Breast epithelium (tissue), 4 donors: Measurements from ENCODE around the gene TMEM26. TPM values are rescaled to one million over a fixed set of nuclear protein-coding genes. Genes with fewer than 3 reads are reported as not detected.

Experiments used
- DNase-seq, 2 donors: peaks; one replicate each; pipeline ENCODE4 v3.0.0-alpha.2; 2019; ENCODE audit warnings: low spot score in 2 of 2
- H3K27ac ChIP-seq, 2 donors: fragments of 200-600 bp; sonication (generic) in 1 of 2; one replicate each; pipeline ENCODE4 v1.5.1; 2016 to 2019; ENCODE audit warnings: mild to moderate bottlenecking in 1 of 2
- H3K27me3 ChIP-seq, 2 donors: fragments of 200-600 bp; sonication (generic) in 1 of 2; one replicate each; pipeline versions ENCODE4 v1.5.1 to v1.6.0; 2017 to 2019; ENCODE audit warnings: control low read depth in 1 of 2, mild to moderate bottlenecking in 1 of 2
- H3K36me3 ChIP-seq: fragments of 200-600 bp; one replicate; pipeline ENCODE4 v1.5.1; 2019
- H3K4me1 ChIP-seq, 2 donors: fragments of 200-600 bp; sonication (generic); one replicate each; pipeline ENCODE4 v1.5.1; 2016 to 2019; ENCODE audit warnings: control low read depth in 1 of 2
- H3K4me3 ChIP-seq, 3 donors: fragments of 200-600 bp; sonication (generic); 1 replicate in 2 of 3; 2 replicates in 1 of 3; pipeline ENCODE4 v1.5.1; 2016 to 2019; ENCODE audit warnings: mild to moderate bottlenecking in 3 of 3, moderate library complexity in 2 of 3
- H3K9me3 ChIP-seq, 2 donors: fragments of 200-600 bp; sonication (generic) in 1 of 2; one replicate each; pipeline ENCODE4 v1.5.1; 2016 to 2019; ENCODE audit warnings: control low read depth in 1 of 2
- POLR2A ChIP-seq: fragments of 450-650 bp; IDR thresholded peaks from one replicate; pipeline ENCODE4 v1.6.1; 2016; ENCODE audit warnings: antibody characterized with exemption, mild to moderate bottlenecking, moderate library complexity
- POLR2AphosphoS5 ChIP-seq, 3 donors: sonication (generic); formaldehyde crosslinking; IDR thresholded peaks; one replicate each; pipeline ENCODE4 v1.6.1; 2017; ENCODE audit warnings: antibody characterized with exemption in 3 of 3
- intact Hi-C: fragments of 100-400 bp; cut with DNase I; formaldehyde crosslinking; loops from one replicate; pipeline ENCODE4 v1.15.1; 2023; ENCODE audit warnings: low total_unique reads
- total RNA-seq, 3 donors: library from RNA; depleted of rRNA; stranded (reverse); fragments of >200 nt; gene quantifications; one replicate each; pipeline ENCODE4 v1.1.0, GENCODE V29; 2016
- TF ChIP-seq, protein P1 (sequence below), 3 donors: fragments of 450-650 bp; IDR thresholded peaks; one replicate each; pipeline ENCODE4 v1.5.1; 2016 to 2017; ENCODE audit warnings: antibody characterized with exemption in 3 of 3, mild to moderate bottlenecking in 3 of 3, moderate library complexity in 3 of 3

The TMEM26 gene
- total RNA-seq, 3 donors from 2014 or later = 17.4 to 19.0 TPM; not detected in 1

DNA sequence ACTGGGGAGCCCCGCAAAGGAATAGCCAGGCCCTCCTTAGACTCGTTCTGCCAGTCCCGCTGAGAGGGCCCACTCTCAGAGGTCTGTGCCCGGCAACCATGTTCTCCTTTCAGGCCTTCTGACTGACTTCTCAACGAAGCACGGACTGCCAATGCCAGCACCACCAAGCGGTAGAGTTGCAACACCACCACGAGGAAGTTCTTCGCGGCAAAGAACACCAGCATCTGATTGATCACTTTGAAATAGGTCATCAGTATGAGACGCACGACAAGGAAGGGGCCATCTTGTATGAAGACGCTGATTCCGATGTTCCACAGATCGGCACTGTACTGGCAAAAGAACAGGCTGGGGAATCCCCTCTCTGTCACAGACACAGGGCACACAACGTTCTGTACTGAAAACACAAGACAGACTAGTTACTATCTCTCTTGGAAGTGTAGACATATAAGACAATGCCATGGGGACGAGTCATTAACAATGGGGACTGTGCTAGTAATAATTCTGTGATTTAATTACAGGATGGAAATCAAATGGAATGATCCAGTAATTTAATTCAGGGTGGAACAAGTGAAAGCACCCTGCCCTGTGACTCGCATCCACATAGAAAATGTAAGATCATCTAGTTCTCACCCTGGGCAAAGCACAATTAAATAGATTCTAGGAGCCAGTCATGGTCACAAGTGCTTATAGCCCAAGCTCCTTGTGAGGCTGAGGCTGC lies 42.7 kb downstream of the TMEM26 start:
- peak in 1 of 2 donors; percentile 54 for DNase-seq
- Histone ChIP-seq H3K27ac (peak overlapping the region in 1 of 2 donors; percentile 81), H3K4me1 (no peaks in the 10 kb centered on the region), H3K27me3 (no peaks in the 10 kb centered on the region), H3K4me3 (no peak overlapping the region), H3K9me3 (no peaks in the 10 kb centered on the region), H3K36me3 (no peaks in the 10 kb centered on the region)
- intact Hi-C loops = no loop called here
- TF ChIP-seq POLR2AphosphoS5 (IDR thresholded peaks at IDR 0.05) = no peak
- TF ChIP-seq, protein P1, sequence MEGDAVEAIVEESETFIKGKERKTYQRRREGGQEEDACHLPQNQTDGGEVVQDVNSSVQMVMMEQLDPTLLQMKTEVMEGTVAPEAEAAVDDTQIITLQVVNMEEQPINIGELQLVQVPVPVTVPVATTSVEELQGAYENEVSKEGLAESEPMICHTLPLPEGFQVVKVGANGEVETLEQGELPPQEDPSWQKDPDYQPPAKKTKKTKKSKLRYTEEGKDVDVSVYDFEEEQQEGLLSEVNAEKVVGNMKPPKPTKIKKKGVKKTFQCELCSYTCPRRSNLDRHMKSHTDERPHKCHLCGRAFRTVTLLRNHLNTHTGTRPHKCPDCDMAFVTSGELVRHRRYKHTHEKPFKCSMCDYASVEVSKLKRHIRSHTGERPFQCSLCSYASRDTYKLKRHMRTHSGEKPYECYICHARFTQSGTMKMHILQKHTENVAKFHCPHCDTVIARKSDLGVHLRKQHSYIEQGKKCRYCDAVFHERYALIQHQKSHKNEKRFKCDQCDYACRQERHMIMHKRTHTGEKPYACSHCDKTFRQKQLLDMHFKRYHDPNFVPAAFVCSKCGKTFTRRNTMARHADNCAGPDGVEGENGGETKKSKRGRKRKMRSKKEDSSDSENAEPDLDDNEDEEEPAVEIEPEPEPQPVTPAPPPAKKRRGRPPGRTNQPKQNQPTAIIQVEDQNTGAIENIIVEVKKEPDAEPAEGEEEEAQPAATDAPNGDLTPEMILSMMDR (IDR thresholded peaks at IDR 0.05) = no peak
- no peak for TF ChIP-seq POLR2A

DNA sequence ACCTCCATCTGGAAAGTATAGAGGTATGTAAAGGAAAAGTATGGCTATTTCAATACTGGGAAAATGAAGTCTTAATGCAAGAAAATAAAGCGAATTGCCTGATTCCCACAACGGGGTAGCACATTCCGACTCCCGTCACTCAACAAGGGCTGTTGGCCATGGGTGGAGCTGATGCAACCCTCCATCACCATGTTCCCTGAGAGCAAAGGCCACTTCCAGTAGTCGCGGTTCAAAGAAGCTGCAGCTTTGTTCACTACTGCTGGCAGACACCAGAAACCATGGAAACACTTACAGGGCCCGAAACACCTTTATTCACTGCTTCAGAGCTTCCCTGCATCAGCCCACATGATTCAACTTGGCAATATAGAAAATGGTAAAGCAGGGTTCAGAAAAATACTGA lies 44.0 kb downstream of the TMEM26 start:
- DNase-seq = no peak
- no peaks in the 10 kb centered on the region for H3K27me3 ChIP-seq
- no peaks in the 10 kb centered on the region for H3K36me3 ChIP-seq
- H3K9me3 ChIP-seq = no peaks in the 10 kb centered on the region
- H3K4me3 ChIP-seq = no peak overlapping the region
- peak overlapping the region in 1 of 2 donors; percentile 22 for H3K27ac ChIP-seq
- H3K4me1 ChIP-seq = no peaks in the 10 kb centered on the region
- intact Hi-C loops = no loop called here
- TF ChIP-seq, protein P1 (IDR thresholded peaks at IDR 0.05) = no peak
- TF ChIP-seq POLR2A (no peak), POLR2AphosphoS5 (IDR thresholded peaks at IDR 0.05) (no peak)

DNA sequence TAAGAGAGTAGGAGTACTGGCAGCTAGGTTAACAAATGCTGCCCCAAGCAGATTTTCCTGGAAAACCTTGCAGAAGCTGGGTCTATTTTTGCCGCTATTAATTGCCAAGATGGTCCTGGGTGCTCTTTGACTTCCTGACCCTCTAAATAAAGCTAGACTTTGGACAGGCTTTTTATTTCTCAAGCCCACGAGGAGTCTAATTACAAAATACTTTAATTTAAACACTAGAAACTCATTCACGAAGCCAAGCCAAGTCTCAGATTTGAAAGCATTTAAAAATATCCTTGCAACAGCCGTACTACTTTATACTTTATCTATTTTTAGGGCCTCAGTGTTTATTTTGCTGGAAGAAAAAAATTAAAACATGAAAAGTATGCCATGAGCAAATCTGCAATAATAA lies 45.1 kb downstream of the TMEM26 start:
- Histone ChIP-seq H3K27ac (no peak overlapping the region), H3K4me3 (no peak overlapping the region), H3K27me3 (no peaks in the 10 kb centered on the region), H3K9me3 (no peaks in the 10 kb centered on the region), H3K4me1 (no peaks in the 10 kb centered on the region), H3K36me3 (no peaks in the 10 kb centered on the region)
- DNase-seq = no peak
- TF ChIP-seq, protein P1 (IDR thresholded peaks at IDR 0.05) = no peak
- no peak for TF ChIP-seq POLR2AphosphoS5 (IDR thresholded peaks at IDR 0.05)
- no peak for TF ChIP-seq POLR2A
- intact Hi-C loops = no loop called here

DNA sequence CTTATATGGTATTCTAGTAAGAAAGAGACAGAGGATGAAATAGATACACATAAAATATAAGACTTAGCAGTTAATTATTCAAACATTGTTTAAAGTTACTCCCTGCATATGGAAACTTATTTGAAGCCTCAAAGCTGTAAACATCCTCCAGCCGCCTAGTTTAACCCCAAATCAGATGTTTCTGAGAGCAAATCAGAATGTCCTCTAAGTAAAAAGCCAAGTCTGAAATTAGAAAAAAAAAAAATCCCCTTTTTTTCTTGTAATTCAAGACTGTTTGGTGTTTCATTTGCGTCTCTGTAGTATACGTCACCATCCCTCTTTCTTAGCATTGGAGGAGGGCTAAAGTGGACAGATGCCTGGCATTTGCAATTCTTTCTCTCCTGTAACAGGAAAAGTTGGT lies 46.4 kb downstream of the TMEM26 start:
- Histone ChIP-seq H3K27me3 (no peaks in the 10 kb centered on the region), H3K9me3 (no peaks in the 10 kb centered on the region), H3K4me1 (no peaks in the 10 kb centered on the region), H3K4me3 (no peak overlapping the region), H3K27ac (no peak overlapping the region), H3K36me3 (no peaks in the 10 kb centered on the region)
- TF ChIP-seq POLR2AphosphoS5 (IDR thresholded peaks at IDR 0.05) (no peak), POLR2A (no peak)
- TF ChIP-seq, protein P1 (IDR thresholded peaks at IDR 0.05) = no peak
- intact Hi-C loops = no loop called here
- no peak for DNase-seq

DNA sequence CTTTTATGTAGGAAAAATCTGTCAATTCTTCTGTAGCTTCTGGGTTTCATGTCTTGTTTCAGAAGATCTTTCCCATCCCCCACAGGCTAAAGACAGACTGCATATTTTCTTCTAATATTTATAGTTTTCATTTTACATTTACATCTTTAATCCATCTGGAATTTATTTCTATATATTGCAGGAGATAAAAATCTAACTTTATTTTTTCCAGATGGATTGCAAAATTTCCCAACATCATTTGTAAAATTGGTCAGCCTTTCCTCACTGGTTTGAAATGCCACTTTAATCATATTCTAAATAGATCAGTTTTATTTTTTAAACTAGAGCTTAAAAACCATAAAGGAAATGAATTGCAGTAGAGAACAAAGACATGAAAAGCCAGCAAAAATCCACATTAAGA lies 46.9 kb downstream of the TMEM26 start:
- DNase-seq = no peak
- intact Hi-C loops = no loop called here
- Histone ChIP-seq H3K27ac (no peak overlapping the region), H3K4me3 (no peak overlapping the region), H3K4me1 (no peaks in the 10 kb centered on the region), H3K9me3 (no peaks in the 10 kb centered on the region), H3K27me3 (no peaks in the 10 kb centered on the region), H3K36me3 (no peaks in the 10 kb centered on the region)
- TF ChIP-seq, protein P1 (IDR thresholded peaks at IDR 0.05) = no peak
- TF ChIP-seq POLR2AphosphoS5 (IDR thresholded peaks at IDR 0.05) = no peak
- TF ChIP-seq POLR2A = no peak
